COLO829 (cell line): ENCODE results near the gene CNP.
A peak's percentile ranks its signal among the peaks of the same experiment; 100 is the strongest.

Source experiments
- DNase-seq: peaks from one replicate; pipeline ENCODE4 v3.0.0; 2012; ENCODE audit warnings: low spot score

The CNP gene

DNA sequence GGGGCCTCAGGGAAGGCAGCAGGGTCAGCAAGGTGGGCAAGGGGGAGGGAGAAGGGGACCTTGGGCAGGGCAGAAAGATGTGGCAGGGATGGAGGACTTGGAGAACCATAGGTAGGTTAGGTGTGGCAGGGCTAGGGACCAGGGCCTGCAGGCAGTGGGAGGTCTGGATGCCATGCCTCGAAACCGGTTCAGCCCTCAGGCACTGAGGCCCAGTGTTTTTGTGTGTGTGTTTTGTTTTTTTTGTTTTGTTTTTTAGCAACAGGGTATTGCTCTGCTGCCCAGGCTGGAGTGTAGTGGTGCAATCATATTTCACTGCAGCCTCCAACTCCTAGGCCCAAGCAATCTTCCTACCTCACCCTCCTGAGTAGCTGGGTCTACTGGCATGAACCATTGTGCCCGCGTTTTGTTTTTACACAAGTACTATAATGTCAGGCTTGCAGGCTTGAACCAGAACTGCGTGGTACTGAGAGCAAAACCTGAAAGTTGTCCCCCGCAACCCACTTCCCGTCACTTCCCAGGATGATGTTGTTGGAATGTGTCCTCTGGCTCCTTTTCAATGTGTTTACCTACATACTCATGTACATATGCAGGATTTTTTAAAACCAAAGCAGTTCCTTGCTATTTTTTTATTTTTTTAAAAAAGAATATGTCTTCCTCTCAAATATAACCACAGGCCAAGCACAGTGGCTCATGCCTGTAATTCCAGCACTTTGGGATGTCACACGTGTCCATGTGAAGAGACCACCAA, 23.8 kb upstream of the CNP start:
- no peak for DNase-seq

- no peak for DNase-seq
Measured at GRCh38 chr17:41943492-41943891, 23.1 kb upstream of the CNP start.

DNA sequence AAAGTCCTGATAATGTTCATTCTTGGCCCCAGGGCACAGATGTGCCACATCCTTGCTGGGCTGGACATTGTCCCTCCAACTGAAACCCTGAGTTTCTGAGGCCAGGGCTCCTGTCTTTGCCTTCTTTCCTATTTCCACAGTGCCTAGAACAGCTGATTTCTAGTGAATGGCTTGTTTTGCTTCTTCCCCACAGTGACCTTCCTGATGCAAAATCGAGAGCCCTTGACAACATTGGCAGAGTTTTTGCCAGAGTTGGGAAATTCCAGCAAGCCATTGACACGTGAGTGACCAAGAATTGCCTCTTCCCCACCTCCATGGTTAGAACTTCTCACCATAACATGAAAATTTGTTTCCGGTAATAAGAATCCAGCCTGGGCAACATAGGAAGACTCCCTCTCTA, 21.7 kb upstream of the CNP start:
- no peak for DNase-seq

DNA sequence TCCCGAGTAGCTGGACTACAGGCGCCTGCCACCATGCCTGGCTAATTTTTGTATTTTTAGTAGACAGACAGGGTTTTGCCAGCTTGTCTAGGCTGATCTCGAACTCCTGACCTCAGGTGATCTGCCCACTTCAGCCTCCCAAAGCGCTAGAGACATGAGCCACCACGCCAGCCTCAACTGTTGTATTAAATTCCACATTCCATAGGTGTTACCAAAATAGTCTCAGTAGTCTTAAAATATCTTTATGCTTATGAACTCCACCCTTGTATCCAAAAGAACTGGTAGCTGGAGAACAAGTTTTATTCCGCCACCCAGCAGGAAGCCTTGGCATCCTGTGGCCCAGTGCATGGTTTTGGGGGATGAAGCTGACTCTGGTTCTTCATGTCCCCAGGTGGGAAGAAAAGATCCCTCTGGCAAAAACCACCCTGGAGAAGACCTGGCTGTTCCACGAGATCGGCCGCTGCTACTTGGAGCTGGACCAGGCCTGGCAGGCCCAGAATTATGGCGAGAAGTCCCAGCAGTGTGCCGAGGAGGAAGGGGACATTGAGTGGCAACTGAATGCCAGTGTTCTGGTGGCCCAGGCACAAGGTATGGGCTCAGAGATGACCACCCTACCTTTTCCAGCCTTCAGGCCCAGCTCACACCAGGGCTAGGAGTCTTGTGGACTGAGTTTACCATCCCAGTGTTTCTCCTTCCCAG, 17.7 kb upstream of the CNP start:
- no peak for DNase-seq

GRCh38 chr17:41956522-41956921, 10.1 kb upstream of the CNP start:
- no peak for DNase-seq

DNA sequence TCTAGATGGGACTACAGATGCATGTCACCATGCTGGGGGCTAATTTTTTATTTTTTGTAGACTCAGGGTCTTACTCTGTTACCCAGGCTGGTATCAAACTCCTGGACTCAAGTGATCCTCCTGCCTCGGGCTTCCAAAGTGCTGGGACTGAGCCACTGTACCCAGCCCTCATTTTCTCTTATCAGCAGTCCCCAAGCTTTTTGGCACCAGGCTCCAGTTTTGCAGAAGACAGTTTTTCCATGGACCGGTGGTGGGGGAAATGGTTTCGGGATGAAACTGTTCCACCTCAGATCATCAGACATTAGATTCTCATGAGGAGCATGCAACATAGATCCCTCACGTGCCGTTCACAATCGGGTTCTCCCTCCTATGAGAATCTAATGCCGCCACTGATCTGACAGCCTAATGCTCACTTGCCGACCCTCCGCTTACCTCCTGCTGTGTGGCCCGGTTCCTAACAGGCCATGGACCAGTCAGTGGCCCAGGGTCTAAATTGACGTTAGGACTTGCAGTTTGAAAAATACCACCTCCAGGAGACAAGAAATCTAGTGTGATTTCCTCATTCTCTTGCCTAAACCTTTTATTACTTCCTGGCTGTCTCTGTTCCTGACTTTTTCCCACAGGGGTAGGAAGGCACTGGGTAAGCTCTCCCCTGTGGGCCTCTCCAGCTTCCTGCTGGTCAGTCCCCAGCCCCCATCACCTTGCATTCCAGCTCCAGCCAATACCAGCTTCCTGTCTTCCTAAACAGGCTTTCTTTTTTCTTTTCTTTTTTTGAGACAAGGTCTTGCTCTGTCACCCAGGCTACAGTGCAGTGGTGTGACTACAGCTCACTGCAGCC, 9.3 kb upstream of the CNP start:
- no peak for DNase-seq

DNA sequence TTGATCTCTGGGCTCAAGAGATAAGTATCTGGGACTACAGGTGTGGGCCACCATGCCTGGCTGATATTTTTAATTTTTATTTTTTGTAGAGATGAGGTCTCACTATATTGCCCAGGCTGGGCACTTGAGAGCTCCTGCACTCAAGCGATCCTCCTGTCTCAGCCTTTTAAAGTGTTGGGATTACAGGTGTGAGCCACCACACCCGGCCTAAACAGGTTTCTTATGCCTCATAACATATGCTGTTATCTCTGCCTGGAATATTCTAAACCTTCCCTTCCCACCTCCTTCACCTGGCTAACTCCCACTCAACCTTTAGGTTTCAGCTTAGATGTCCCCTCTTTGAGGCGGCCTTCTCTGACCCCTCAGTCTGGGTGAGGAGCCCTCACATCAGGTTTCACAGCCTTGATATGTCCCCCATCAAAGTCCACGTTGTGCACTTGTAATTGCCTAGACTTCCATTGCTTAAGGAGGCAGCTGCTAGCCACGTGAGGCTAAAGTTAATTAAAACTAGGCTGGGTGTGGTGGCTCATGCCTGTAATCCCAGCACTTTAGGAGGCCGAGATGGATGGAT, 8.6 kb upstream of the CNP start:
- no peak for DNase-seq

GRCh38 chr17:41959030-41959335, 7.6 kb upstream of the CNP start:
- no peak for DNase-seq

- DNase-seq, result no peak
Measured at GRCh38 chr17:41959336-41960095, 7.1 kb upstream of the CNP start.

DNA sequence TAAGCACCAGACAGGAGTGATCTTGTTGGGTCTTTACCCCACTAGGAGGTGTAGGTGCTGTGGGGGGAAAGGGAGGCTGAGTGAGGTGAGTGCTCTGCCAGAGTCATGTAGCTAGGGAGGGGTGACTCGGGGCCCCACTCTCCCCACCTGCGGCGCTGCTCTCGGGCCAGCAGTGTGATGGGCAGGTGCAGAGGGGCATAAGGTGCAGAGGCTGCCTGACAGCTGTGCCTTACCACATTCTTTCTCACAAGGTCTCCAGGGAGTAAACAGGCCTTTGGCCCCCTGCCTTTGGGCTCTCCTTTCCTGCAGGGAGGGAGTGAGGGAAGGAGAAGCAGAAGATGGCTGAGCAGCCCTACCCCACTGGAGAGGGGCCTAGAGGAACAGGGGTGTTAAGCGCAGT, 4.5 kb upstream of the CNP start:
- DNase-seq, result no peak

DNA sequence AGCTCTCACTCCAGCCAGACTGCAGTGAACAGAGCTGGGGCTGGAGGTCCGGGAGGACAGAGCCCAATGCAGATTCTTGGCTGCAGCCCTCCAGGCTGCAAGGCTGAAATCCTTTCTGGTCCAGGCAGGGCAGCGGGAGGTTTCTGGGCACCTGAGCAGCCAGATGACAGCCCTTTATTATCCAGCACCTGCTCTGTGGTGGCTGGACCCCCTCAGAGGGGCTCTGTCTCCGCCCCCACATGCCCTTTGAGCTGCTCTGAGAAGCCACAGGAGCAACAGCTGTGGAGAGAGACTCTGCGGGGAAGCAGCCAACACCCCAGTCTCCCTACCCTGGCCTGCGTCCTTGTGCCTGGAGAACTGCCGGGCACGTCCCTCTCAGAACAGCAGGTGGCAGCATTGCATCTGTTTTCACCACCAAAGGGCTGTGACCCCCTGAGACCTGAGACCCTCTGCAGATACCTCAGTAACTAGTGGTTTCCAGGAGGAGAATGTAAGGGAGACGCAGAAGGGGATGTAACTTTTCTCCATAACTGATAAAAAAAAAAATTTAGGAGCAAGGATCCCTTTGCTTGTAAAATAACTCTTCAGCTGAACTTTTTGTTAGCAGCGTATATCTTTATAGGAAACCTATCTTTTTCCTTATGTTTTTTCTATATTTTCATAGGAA, 3.7 kb upstream of the CNP start:
- peak; percentile 54 for DNase-seq

DNA sequence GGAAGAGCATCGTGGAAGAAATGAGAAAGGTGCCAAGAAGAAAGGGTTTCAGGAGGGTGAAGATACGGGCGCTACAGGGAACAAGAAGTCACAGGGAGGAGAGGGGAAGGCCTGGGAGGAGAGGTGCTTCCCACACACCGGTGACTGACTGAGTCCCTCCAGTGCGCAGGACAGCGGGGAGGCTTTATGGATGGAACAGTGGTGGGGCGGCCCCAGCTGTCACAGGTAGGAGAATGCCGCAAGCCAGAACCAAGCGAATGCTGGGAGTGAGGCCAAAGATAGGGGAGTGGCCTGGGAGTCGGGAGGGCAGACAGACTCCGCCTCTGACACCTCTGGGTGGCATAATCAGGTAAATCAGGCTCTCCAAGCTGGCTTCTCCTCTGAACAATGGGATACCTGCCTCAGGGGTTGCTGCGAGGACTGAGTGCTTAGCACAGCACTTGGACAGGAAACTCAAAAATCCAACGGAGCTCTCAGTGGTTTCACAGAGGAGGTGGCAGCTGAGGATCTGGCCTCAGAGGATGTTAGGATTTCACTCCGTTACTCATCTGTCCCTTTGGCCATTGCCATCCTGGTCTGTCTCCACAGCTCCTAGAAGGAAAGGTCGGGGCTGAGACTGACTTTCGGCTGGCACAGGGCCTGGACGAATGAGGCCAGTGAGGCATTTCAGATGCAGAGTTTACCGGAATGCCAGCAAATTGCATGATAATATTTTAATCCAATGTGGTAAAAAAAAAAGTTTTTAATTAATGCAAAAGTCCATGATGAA, 717 bp upstream of the CNP start:
- no peak for DNase-seq

GRCh38 chr17:41967141-41967920, 736 bp downstream of the CNP start:
- peak; percentile 65 for DNase-seq

GRCh38 chr17:41967921-41968578, 1.5 kb downstream of the CNP start:
- no peak for DNase-seq

DNA sequence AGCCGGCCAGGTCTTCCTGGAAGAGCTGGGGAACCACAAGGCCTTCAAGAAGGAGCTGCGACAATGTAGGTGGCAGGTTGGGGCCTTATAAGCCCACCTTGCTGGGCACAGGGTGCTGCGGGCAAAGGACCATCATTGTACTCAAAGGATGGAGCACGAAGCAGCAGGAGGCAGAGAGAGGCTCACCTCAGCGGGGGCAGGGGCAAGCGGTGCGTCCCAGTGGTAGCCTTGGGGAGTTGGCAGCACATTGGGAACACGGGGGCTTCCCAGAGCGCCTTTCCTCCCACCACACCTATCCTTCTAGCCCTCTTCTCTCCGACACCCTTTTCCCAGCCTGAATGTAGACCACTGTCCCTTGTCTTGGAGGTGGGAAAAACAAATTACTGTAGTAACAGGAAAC, 2.1 kb downstream of the CNP start:
- no peak for DNase-seq

- DNase-seq, result no peak
Measured at GRCh38 chr17:41970901-41971331, 4.3 kb downstream of the CNP start.

GRCh38 chr17:41971721-41972523, 5.3 kb downstream of the CNP start:
- no peak for DNase-seq
